GM20000 (cell line): ENCODE data around the gene POLR2H.

Experiments
- DNase-seq: peaks from one replicate; pipeline ENCODE4 v3.0.0; 2012; ENCODE audit warnings: low spot score
- CTCF ChIP-seq: IDR thresholded peaks from 2 replicates; pipeline ENCODE4 v1.5.1; 2012; ENCODE audit warnings: mild to moderate bottlenecking, control low read depth; ENCODE audit errors: extremely low read depth, missing control alignments

POLR2H gene

GRCh38 chr3:184377374-184377773, 15.9 kb downstream of the POLR2H start:
- TF ChIP-seq CTCF = no peak
- DNase-seq = no peak

GRCh38 chr3:184377882-184378445, 16.5 kb downstream of the POLR2H start, which contains the start of gene THPO:
Gene THPO (minus strand): TSS chr3:184378207. CDS start chr3:184376259, 1,948 bp downstream.
- TF ChIP-seq CTCF = no peak
- no peak for DNase-seq

DNA sequence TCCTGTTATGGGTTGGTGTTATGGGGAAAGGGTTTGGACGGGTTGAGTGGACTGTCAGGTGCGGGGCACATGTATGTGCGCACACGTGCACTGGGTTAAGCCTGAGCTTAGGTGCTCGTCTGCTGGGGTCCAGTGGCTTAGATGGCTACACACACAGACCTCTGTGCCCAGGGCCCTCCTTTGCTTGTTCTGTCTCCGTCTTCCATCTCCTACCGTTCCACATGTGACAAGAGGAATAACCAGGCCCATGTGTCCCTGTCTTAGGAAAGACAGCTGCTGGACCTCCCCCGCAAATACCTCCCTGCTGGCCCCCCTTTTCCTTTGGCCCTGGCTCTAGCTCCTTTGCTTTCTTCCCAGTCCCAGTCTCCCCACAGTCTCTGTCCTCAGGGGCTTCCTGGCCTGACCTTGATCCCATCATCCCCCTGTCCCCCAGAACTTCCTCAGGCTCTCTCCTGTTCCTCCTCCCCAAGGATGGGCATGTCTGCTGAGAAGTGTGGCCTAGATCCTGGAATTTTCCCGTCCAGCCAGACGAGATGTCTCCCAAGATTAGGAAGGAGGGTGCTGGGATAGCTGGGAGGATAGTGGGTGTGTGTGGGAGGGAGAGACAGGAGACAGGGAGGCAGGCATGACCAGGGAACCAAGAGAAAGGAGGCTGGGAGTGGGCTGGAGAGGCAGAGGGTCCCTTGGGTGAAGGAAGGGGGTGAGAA, 17.3 kb downstream of the POLR2H start:
- DNase-seq = no peak
- no peak for TF ChIP-seq CTCF

- peak; percentile 43 for DNase-seq
- TF ChIP-seq CTCF = no peak
Measured at GRCh38 chr3:184379358-184380184, 18.1 kb downstream of the POLR2H start, which contains the start of gene CHRD. Gene CHRD (plus strand): TSS chr3:184380054. CDS start chr3:184380319, 265 bp downstream.

DNA sequence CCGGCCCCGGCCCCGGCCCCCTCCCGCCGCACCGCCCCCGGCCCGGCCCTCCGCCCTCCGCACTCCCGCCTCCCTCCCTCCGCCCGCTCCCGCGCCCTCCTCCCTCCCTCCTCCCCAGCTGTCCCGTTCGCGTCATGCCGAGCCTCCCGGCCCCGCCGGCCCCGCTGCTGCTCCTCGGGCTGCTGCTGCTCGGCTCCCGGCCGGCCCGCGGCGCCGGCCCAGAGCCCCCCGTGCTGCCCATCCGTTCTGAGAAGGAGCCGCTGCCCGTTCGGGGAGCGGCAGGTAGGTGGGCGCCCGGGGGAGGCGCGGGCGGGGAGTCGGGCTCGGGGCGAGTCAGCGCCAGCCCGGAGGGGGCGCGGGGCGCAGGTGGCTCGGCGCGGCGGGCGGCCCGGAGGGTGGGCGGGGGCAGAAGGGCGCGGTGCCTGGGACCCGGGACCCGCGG, 18.7 kb downstream of the POLR2H start:
- peak; percentile 71 for DNase-seq
- no peak for TF ChIP-seq CTCF

- no peak for TF ChIP-seq CTCF
- peak; percentile 57 for DNase-seq
Measured at GRCh38 chr3:184380627-184381260, 19.2 kb downstream of the POLR2H start.
